ENCODE measurements around the gene ZKSCAN5. TPM values are rescaled to one million over a fixed set of nuclear protein-coding genes. Genes with fewer than 3 reads are reported as not detected.

The ZKSCAN5 gene
- polyA plus RNA-seq, 1 donor (not counting 4 experiments of a cell fraction or from before 2014, with no cell fraction given): 8.4 TPM

- TF ChIP-seq EZH2 (IDR thresholded peaks at IDR 0.05; ENCODE audit: low read length) (no peak), CTCF (optimal IDR thresholded peaks at IDR 0.05 in 1 of 3, IDR thresholded peaks at IDR 0.05 in 1 of 3, conservative IDR thresholded peaks at IDR 0.05 in 1 of 3; ENCODE audit: extremely low read depth in 1 of 3, insufficient read depth in 2 of 3, low read length in 3 of 3) (no peak)
- peaks cover 36% of the 10 kb centered on the region for H3K79me2 ChIP-seq (ENCODE audit: control insufficient read depth, insufficient read depth, low read length)
- peak within 1 kb of the TSS; percentile 93 for H3K4me2 ChIP-seq (ENCODE audit: control insufficient read depth, extremely low read depth, insufficient read depth, low read depth, low read length)
- no peaks in the 10 kb centered on the region for H3K27me3 ChIP-seq (ENCODE audit: control insufficient read depth, extremely low read depth, insufficient read depth, low read length)
- H3K9me1 ChIP-seq (ENCODE audit: control insufficient read depth, extremely low read depth, insufficient read depth, low read length): no peaks in the 10 kb centered on the region
- peak within 1 kb of the TSS; percentile 98 for H3K9ac ChIP-seq (ENCODE audit: control insufficient read depth, extremely low read depth, insufficient read depth, low read length)
- peak within 1 kb of the TSS; percentile 92 for H3K27ac ChIP-seq (ENCODE audit: control insufficient read depth, insufficient read depth, low read length)
- H2AFZ ChIP-seq (ENCODE audit: control insufficient read depth, low read length): peak within 1 kb of the TSS; percentile 94
- H3K4me3 ChIP-seq (ENCODE audit: control insufficient read depth in 2 of 3, extremely low read depth in 1 of 3, insufficient read depth in 2 of 3, low read depth in 1 of 3, low read length in 3 of 3): peak within 1 kb of the TSS; percentile 89 to 92 (median 91)
- peaks cover 47% of the 10 kb centered on the region for H3K4me1 ChIP-seq (ENCODE audit: control insufficient read depth, extremely low read depth, insufficient read depth, low read length)
- DNase-seq (ENCODE audit: low read depth, low spot score) (no peak), FAIRE-seq (no peak)
- dilution Hi-C loops (cut with MboI; ENCODE audit: extremely low pct_ligation_motif_present, low sequenced_read_pairs): no loop called here
- no peaks in the 10 kb centered on the region for H3K9me3 ChIP-seq (ENCODE audit: control insufficient read depth, low read depth, low read length)
- no peaks in the 10 kb centered on the region for H4K20me1 ChIP-seq (ENCODE audit: control insufficient read depth, extremely low read depth, insufficient read depth, low read length)
- peaks cover 6 to 32% of the 10 kb centered on the region in 2 experiments for H3K36me3 ChIP-seq (ENCODE audit: control insufficient read depth in 2 of 2, extremely low read depth in 1 of 2, insufficient read depth in 2 of 2, low read length in 2 of 2)
Measured at GRCh38 chr7:99558306-99559174, 54.1 kb downstream of the ZKSCAN5 start, which contains the start of gene ZNF655. ZNF655 (plus strand) TSS chr7:99558642; CDS start chr7:99560560, 1,918 bp downstream.

GRCh38 chr7:99559175-99559915, 54.9 kb downstream of the ZKSCAN5 start:
- Histone ChIP-seq H2AFZ (ENCODE audit: control insufficient read depth, low read length) (no peak overlapping the region), H3K79me2 (ENCODE audit: control insufficient read depth, insufficient read depth, low read length) (peaks cover 44% of the 10 kb centered on the region), H3K9me1 (ENCODE audit: control insufficient read depth, extremely low read depth, insufficient read depth, low read length) (no peaks in the 10 kb centered on the region), H3K27me3 (ENCODE audit: control insufficient read depth, extremely low read depth, insufficient read depth, low read length) (no peaks in the 10 kb centered on the region), H3K27ac (ENCODE audit: control insufficient read depth, insufficient read depth, low read length) (peak overlapping the region; percentile 92), H3K4me1 (ENCODE audit: control insufficient read depth, extremely low read depth, insufficient read depth, low read length) (peaks cover 55% of the 10 kb centered on the region), H4K20me1 (ENCODE audit: control insufficient read depth, extremely low read depth, insufficient read depth, low read length) (no peaks in the 10 kb centered on the region), H3K9me3 (ENCODE audit: control insufficient read depth, low read depth, low read length) (no peaks in the 10 kb centered on the region), H3K4me3 (ENCODE audit: control insufficient read depth in 2 of 3, extremely low read depth in 1 of 3, insufficient read depth in 2 of 3, low read depth in 1 of 3, low read length in 3 of 3) (peak overlapping the region; percentile 89 to 92 (median 91)), H3K9ac (ENCODE audit: control insufficient read depth, extremely low read depth, insufficient read depth, low read length) (peak overlapping the region; percentile 98), H3K4me2 (ENCODE audit: control insufficient read depth, extremely low read depth, insufficient read depth, low read depth, low read length) (peak overlapping the region; percentile 93), H3K36me3 (ENCODE audit: control insufficient read depth in 2 of 2, extremely low read depth in 1 of 2, insufficient read depth in 2 of 2, low read length in 2 of 2) (peaks cover 9 to 36% of the 10 kb centered on the region in 2 experiments)
- TF ChIP-seq CTCF (optimal IDR thresholded peaks at IDR 0.05 in 1 of 3, IDR thresholded peaks at IDR 0.05 in 1 of 3, conservative IDR thresholded peaks at IDR 0.05 in 1 of 3; ENCODE audit: extremely low read depth in 1 of 3, insufficient read depth in 2 of 3, low read length in 3 of 3): no peak
- TF ChIP-seq EZH2 (IDR thresholded peaks at IDR 0.05; ENCODE audit: low read length): no peak
- dilution Hi-C loops (cut with MboI; ENCODE audit: extremely low pct_ligation_motif_present, low sequenced_read_pairs): no loop called here
- FAIRE-seq (no peak), DNase-seq (ENCODE audit: low read depth, low spot score) (no peak)
